T-helper 2 cell treated with Interferon-gamma antibody and Interleukin-4, amounts not matched to agents 100 ng/mL and 5 ng/mL, for 36 hours (primary cell): Measurements from ENCODE around the gene LRCH4. TPM values are rescaled to one million over a fixed set of nuclear protein-coding genes. Genes with fewer than 3 reads are reported as not detected.
"Not testable (repeated sequence)": the region's sequence is repeated elsewhere in the genome, so short reads cannot be mapped to it uniquely, and the experiment has no call there.

ENCODE experiments used
- intact Hi-C: fragments of 100-400 bp; cut with micrococcal nuclease; formaldehyde crosslinking; loops from one replicate; pipeline ENCODE4 v1.15.1; 2023
- total RNA-seq: library from RNA; stranded (reverse); gene quantifications from 2 replicates; pipeline ENCODE4 v1.2.3, GENCODE V29; 2022

The LRCH4 gene
- total RNA-seq, 1 donor from 2014 or later = 167 TPM

GRCh38 chr7:100546926-100547800, 38.8 kb downstream of the LRCH4 start:
- intact Hi-C loops = no loop called here

GRCh38 chr7:100546129-100546925, 39.6 kb downstream of the LRCH4 start:
- intact Hi-C loops = no loop called here

GRCh38 chr7:100545360-100546128, 40.4 kb downstream of the LRCH4 start:
- intact Hi-C loops = no loop called here

- intact Hi-C loops = no loop called here
Observed at GRCh38 chr7:100544967-100545359, 41.0 kb downstream of the LRCH4 start.

GRCh38 chr7:100544386-100544785, 41.5 kb downstream of the LRCH4 start:
- intact Hi-C loops = no loop called here

GRCh38 chr7:100543586-100543985, 42.3 kb downstream of the LRCH4 start:
- intact Hi-C loops = no loop called here

- intact Hi-C loops = not testable (repeated sequence)
Observed at GRCh38 chr7:100541309-100541708, 44.6 kb downstream of the LRCH4 start.

GRCh38 chr7:100540073-100540723, 45.7 kb downstream of the LRCH4 start:
- intact Hi-C loops = no loop called here

GRCh38 chr7:100539436-100540006, 46.4 kb downstream of the LRCH4 start:
- intact Hi-C loops = loop anchor here (1.0 to 2.0 kb wide), 8 partner anchors 11 to 134 kb away; partner anchors contain the start of genes FBXO24, GNB2, LRCH4 and MEPCE

- intact Hi-C loops = loop anchor here (1.0 to 2.0 kb wide), 8 partner anchors 11 to 134 kb away; partner anchors contain the start of genes FBXO24, GNB2, LRCH4 and MEPCE
Observed at GRCh38 chr7:100538654-100539435, 47.1 kb downstream of the LRCH4 start, which contains the start of gene AGFG2. Gene AGFG2, plus strand, starts transcription at chr7:100539203. Its CDS starts 144 bp downstream, at chr7:100539347.

- intact Hi-C loops = loop anchor here (2.0 kb wide), 3 partner anchors 20 to 66 kb away; partner anchors contain the start of gene TSC22D4
Observed at GRCh38 chr7:100538348-100538653, 47.6 kb downstream of the LRCH4 start.

- intact Hi-C loops = not testable (repeated sequence)
Observed at GRCh38 chr7:100536695-100537094, 49.2 kb downstream of the LRCH4 start.

GRCh38 chr7:100535982-100536381, 49.9 kb downstream of the LRCH4 start:
- intact Hi-C loops = not testable (repeated sequence)

GRCh38 chr7:100532165-100533022, 53.5 kb downstream of the LRCH4 start:
- intact Hi-C loops = no loop called here

GRCh38 chr7:100528108-100528866, 57.6 kb downstream of the LRCH4 start:
- intact Hi-C loops = not testable (repeated sequence)
